ENCODE results near the gene PFDN4. TPM values are rescaled to one million over a fixed set of nuclear protein-coding genes. Genes with fewer than 3 reads are reported as not detected.

The PFDN4 gene
- polyA plus RNA-seq, 1 donor from 2014 or later: 512 TPM

DNA sequence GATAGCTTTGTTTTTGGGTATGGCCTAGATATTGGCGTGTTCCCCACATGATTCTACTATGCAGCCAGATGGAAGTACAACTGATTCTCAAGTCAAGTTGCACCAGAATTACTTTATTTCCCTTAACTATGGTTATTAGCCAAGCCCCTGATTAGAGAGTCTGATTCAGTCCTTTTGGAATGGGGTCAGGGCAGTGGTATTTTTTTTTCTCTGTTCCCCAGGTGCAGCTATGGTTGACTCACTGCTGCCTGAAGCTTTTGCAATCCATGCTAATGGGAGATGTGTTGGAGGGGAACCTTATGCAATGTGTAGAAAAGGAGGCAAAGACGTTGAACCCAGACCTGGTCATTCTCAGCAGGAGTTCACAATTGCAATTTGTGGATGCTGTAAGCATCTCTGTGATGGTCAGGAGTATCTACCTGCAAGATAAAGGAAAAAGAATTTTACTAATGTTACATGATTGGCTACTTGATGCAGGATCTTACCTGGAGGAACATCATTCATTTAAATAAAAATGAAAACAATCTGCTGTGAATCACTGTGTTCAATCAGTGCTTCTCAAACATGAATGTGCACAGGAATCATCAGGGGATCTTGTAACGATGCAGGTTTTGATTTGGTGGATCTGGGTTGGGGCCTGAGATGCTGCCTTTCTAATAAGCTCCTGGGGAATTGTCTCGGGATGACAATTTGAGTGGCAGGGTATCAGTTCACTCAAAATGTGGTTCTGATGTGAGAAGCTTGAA is 49.4 kb downstream of the PFDN4 start:
- no peaks in the 10 kb centered on the region for H4K20me1 ChIP-seq (ENCODE audit: insufficient read depth)
- no peaks in the 10 kb centered on the region for H3F3A ChIP-seq (ENCODE audit: insufficient read depth, low read length, poor library complexity, severe bottlenecking)
- no peaks in the 10 kb centered on the region for H3K27me3 ChIP-seq (ENCODE audit: insufficient read depth, low read depth, low read length)
- no peak overlapping the region for H3K4me3 ChIP-seq (ENCODE audit: low read length)
- H2AFZ ChIP-seq (ENCODE audit: low read depth, low read length): no peak overlapping the region
- H3K4me2 ChIP-seq (ENCODE audit: low read length): no peak overlapping the region
- no peaks in the 10 kb centered on the region for H3K79me2 ChIP-seq (replicated peaks; ENCODE audit: insufficient read depth, low read length)
- H3K36me3 ChIP-seq (ENCODE audit: insufficient read depth, low read length): no peaks in the 10 kb centered on the region
- H3K9me3 ChIP-seq (ENCODE audit: low read length): no peaks in the 10 kb centered on the region
- no peaks in the 10 kb centered on the region for H3K9me2 ChIP-seq (ENCODE audit: insufficient read depth, low read length)
- TF ChIP-seq, protein P1, sequence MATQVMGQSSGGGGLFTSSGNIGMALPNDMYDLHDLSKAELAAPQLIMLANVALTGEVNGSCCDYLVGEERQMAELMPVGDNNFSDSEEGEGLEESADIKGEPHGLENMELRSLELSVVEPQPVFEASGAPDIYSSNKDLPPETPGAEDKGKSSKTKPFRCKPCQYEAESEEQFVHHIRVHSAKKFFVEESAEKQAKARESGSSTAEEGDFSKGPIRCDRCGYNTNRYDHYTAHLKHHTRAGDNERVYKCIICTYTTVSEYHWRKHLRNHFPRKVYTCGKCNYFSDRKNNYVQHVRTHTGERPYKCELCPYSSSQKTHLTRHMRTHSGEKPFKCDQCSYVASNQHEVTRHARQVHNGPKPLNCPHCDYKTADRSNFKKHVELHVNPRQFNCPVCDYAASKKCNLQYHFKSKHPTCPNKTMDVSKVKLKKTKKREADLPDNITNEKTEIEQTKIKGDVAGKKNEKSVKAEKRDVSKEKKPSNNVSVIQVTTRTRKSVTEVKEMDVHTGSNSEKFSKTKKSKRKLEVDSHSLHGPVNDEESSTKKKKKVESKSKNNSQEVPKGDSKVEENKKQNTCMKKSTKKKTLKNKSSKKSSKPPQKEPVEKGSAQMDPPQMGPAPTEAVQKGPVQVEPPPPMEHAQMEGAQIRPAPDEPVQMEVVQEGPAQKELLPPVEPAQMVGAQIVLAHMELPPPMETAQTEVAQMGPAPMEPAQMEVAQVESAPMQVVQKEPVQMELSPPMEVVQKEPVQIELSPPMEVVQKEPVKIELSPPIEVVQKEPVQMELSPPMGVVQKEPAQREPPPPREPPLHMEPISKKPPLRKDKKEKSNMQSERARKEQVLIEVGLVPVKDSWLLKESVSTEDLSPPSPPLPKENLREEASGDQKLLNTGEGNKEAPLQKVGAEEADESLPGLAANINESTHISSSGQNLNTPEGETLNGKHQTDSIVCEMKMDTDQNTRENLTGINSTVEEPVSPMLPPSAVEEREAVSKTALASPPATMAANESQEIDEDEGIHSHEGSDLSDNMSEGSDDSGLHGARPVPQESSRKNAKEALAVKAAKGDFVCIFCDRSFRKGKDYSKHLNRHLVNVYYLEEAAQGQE (IDR thresholded peaks at IDR 0.05; ENCODE audit: borderline replicate concordance): no peak
- TF ChIP-seq MXI1 (conservative IDR thresholded peaks at IDR 0.05; ENCODE audit: poor library complexity, severe bottlenecking) (no peak), POLR2AphosphoS5 (IDR thresholded peaks at IDR 0.05) (peak; percentile 31)
- TF ChIP-seq, protein P2, sequence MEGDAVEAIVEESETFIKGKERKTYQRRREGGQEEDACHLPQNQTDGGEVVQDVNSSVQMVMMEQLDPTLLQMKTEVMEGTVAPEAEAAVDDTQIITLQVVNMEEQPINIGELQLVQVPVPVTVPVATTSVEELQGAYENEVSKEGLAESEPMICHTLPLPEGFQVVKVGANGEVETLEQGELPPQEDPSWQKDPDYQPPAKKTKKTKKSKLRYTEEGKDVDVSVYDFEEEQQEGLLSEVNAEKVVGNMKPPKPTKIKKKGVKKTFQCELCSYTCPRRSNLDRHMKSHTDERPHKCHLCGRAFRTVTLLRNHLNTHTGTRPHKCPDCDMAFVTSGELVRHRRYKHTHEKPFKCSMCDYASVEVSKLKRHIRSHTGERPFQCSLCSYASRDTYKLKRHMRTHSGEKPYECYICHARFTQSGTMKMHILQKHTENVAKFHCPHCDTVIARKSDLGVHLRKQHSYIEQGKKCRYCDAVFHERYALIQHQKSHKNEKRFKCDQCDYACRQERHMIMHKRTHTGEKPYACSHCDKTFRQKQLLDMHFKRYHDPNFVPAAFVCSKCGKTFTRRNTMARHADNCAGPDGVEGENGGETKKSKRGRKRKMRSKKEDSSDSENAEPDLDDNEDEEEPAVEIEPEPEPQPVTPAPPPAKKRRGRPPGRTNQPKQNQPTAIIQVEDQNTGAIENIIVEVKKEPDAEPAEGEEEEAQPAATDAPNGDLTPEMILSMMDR (IDR thresholded peaks at IDR 0.05; ENCODE audit: poor library complexity, severe bottlenecking): no peak
- H3K9ac ChIP-seq (ENCODE audit: low read length): no peak overlapping the region
- no peak overlapping the region for H3K27ac ChIP-seq (ENCODE audit: low read length)

DNA sequence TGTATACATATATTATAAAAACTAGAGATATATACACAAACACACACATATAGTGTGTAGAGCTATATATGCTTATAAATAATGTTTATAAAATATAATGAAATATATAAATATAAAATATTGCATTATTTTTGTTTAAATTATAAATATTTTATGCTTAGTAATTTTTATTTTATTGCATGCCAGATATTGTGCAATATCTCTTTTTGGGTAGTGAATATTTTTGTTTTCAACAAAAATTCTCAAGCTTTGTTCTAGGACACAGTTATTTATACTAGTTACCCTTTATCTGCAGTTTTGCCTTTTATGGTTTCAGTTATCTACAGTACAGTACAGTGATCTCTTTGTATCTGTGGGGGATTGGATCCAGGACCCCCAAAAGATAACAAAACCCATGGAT is 52.2 kb downstream of the PFDN4 start:
- Histone ChIP-seq H3K9me3 (ENCODE audit: low read length) (no peaks in the 10 kb centered on the region), H3K4me3 (ENCODE audit: low read length) (no peak overlapping the region), H3K79me2 (replicated peaks; ENCODE audit: insufficient read depth, low read length) (no peaks in the 10 kb centered on the region), H2AFZ (ENCODE audit: low read depth, low read length) (no peak overlapping the region), H3K9ac (ENCODE audit: low read length) (no peak overlapping the region), H3K4me2 (ENCODE audit: low read length) (no peak overlapping the region), H4K20me1 (ENCODE audit: insufficient read depth) (no peaks in the 10 kb centered on the region), H3K9me2 (ENCODE audit: insufficient read depth, low read length) (no peaks in the 10 kb centered on the region), H3K27ac (ENCODE audit: low read length) (no peak overlapping the region), H3F3A (ENCODE audit: insufficient read depth, low read length, poor library complexity, severe bottlenecking) (no peaks in the 10 kb centered on the region), H3K36me3 (ENCODE audit: insufficient read depth, low read length) (no peaks in the 10 kb centered on the region), H3K27me3 (ENCODE audit: insufficient read depth, low read depth, low read length) (no peaks in the 10 kb centered on the region)
- TF ChIP-seq EP300 (conservative IDR thresholded peaks at IDR 0.05; ENCODE audit: poor library complexity, severe bottlenecking): no peak
- TF ChIP-seq, protein P1 (IDR thresholded peaks at IDR 0.05; ENCODE audit: borderline replicate concordance): no peak
- TF ChIP-seq EZH2 (IDR thresholded peaks at IDR 0.05; ENCODE audit: borderline replicate concordance, insufficient read depth, low read length, poor library complexity, severe bottlenecking): no peak
- no peak for TF ChIP-seq TAF1 (IDR thresholded peaks at IDR 0.05; ENCODE audit: low read depth)
- TF ChIP-seq POLR2AphosphoS5 (IDR thresholded peaks at IDR 0.05): no peak
- no peak for TF ChIP-seq SMC3 (conservative IDR thresholded peaks at IDR 0.05; ENCODE audit: poor library complexity)
- TF ChIP-seq, protein P2 (IDR thresholded peaks at IDR 0.05; ENCODE audit: poor library complexity, severe bottlenecking): no peak
- no peak for TF ChIP-seq MXI1 (conservative IDR thresholded peaks at IDR 0.05; ENCODE audit: poor library complexity, severe bottlenecking)
- TF ChIP-seq RAD21 (conservative IDR thresholded peaks at IDR 0.05): no peak

Data from neural cell (in vitro differentiated cells).